Measurements from ENCODE around the gene THAP11. TPM values are rescaled to one million over a fixed set of nuclear protein-coding genes. Genes with fewer than 3 reads are reported as not detected.
"Not testable (repeated sequence)": the region's sequence is repeated elsewhere in the genome, so short reads cannot be mapped to it uniquely, and the experiment has no call there.

The THAP11 gene
- total RNA-seq, 1 experiment from 2014 or later, result 20.5 TPM

DNA sequence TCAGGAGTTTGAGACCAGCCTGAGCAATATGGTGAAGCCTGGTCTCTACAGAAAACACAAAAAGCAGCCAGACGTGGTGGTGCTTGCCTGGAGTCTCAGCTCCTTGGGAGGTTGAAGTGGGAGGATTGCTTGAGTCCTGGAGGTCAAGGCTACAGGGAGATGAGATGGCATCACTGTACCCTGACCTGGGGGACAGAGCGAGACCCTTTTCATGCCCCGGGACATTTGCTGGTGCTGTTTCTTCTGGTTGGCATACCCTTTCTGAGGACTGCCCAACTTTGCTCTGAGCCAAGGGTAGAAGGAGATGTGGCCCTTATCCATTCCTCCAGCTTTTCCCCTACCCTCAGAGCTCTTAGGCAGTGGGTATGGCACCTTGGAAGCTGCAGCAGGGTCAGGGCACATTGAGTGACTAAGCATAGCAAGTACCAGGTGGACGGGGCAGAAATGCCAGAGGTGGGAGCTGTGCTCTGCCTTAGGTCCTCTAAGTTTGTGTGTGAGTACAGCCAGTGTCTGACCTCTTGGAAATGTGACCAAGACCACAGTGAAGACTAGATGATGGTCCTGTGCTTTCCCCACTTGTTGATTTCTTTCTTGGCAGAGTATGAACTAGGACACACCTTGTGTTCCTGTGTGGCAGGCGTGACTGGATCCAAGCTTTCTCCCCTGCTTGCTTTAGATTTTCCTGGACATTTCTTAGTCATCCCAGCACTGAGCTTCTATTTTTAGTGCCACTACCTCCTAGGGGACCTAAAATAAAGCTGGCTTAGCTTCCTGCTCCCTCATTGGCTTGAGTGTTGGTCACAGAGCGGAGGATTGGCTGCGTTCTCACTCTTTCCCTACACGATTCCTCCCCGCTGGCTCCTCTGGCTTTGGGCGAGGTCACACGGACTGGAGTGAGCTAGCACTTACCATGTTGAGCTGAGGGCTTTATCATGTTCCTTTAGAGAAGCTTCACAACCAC, 20.8 kb downstream of the THAP11 start:
- TF ChIP-seq, protein P1, sequence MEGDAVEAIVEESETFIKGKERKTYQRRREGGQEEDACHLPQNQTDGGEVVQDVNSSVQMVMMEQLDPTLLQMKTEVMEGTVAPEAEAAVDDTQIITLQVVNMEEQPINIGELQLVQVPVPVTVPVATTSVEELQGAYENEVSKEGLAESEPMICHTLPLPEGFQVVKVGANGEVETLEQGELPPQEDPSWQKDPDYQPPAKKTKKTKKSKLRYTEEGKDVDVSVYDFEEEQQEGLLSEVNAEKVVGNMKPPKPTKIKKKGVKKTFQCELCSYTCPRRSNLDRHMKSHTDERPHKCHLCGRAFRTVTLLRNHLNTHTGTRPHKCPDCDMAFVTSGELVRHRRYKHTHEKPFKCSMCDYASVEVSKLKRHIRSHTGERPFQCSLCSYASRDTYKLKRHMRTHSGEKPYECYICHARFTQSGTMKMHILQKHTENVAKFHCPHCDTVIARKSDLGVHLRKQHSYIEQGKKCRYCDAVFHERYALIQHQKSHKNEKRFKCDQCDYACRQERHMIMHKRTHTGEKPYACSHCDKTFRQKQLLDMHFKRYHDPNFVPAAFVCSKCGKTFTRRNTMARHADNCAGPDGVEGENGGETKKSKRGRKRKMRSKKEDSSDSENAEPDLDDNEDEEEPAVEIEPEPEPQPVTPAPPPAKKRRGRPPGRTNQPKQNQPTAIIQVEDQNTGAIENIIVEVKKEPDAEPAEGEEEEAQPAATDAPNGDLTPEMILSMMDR (IDR thresholded peaks at IDR 0.05; ENCODE audit: unreplicated experiment), result no peak
- DNase-seq (ENCODE audit: unreplicated experiment), result peak; percentile 60
- ChIA-PET POLR2A (interaction anchor here (0.6 to 9.4 kb wide), 13 partner anchors 8 to 229 kb away, joined by 3 to 141 read pairs (median 6); partner anchors contain the start of genes CENPT, DDX28, DUS2 and EDC4), CTCF (interaction anchor here (0.6 to 7.5 kb wide), 17 partner anchors 10 to 372 kb away, joined by 3 to 54 read pairs (median 3); partner anchors contain the start of genes NRN1L, NUTF2, RIPOR1 and TSNAXIP1)
- Mint-ChIP-seq H3K9me3 (ENCODE audit: unreplicated experiment) (no peaks in the 10 kb centered on the region), H3K4me3 (ENCODE audit: unreplicated experiment) (peak overlapping the region; percentile 11), H3K27ac (ENCODE audit: low read depth, unreplicated experiment) (peak overlapping the region; percentile 96), H3K27me3 (ENCODE audit: insufficient read depth, unreplicated experiment) (no peaks in the 10 kb centered on the region), H3K4me1 (ENCODE audit: insufficient read depth, unreplicated experiment) (peaks cover 33% of the 10 kb centered on the region), H3K36me3 (ENCODE audit: insufficient read depth, unreplicated experiment) (peaks cover 62% of the 10 kb centered on the region)
- no TSS peak for BruUV-seq (replicated peaks)
- intact Hi-C loops (cut with micrococcal nuclease), result no loop called here

- not testable (repeated sequence) for H3K9me3 Mint-ChIP-seq (ENCODE audit: unreplicated experiment)
- CTCF ChIA-PET, result interaction anchor here (0.6 to 7.5 kb wide), 5 partner anchors 18 to 219 kb away, joined by 3 to 54 read pairs (median 3); partner anchors contain the start of gene CARMIL2
Observed at GRCh38 chr16:67864044-67864443, 21.9 kb downstream of the THAP11 start.

DNA sequence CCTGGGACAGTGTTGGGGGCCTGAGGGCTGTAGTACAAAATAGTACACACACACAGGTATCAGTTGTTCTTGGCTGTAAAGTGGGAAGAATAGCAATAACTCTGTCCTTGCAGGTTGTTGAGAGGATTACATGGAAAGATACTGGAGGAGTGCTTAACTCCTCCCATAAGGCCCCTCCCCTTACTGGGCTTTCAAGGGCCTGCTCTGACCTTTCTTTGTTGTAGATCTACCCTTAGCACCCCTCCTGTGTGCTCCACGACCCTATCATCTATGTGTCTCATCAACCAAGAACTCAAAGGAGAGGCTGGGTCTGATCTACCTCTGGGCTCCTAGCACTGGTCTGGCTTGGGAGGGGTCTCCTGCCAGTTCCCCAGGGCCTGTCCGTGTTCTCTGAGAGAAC, 22.5 kb downstream of the THAP11 start:
- Mint-ChIP-seq H3K9me3 (ENCODE audit: unreplicated experiment) (no peaks in the 10 kb centered on the region), H3K4me1 (ENCODE audit: insufficient read depth, unreplicated experiment) (peaks cover 26% of the 10 kb centered on the region), H3K27ac (ENCODE audit: low read depth, unreplicated experiment) (peak overlapping the region; percentile 96), H3K36me3 (ENCODE audit: insufficient read depth, unreplicated experiment) (peaks cover 69% of the 10 kb centered on the region), H3K27me3 (ENCODE audit: insufficient read depth, unreplicated experiment) (no peaks in the 10 kb centered on the region), H3K4me3 (ENCODE audit: unreplicated experiment) (no peak overlapping the region)
- ChIA-PET POLR2A (interaction anchor here (9.4 kb wide), 1 partner anchor 18 kb away, joined by 141 read pairs; the partner anchor contains the start of genes CENPT and NUTF2), CTCF (interaction anchor here (0.6 to 7.5 kb wide), 6 partner anchors 12 to 220 kb away, joined by 3 to 54 read pairs (median 3); partner anchors contain the start of gene CARMIL2)
- intact Hi-C loops (cut with micrococcal nuclease), result no loop called here
- no peak for DNase-seq (ENCODE audit: unreplicated experiment)
- TF ChIP-seq, protein P1 (IDR thresholded peaks at IDR 0.05; ENCODE audit: unreplicated experiment), result no peak
- no TSS peak for BruUV-seq (replicated peaks)

More at GRCh38 chr16:67864044-67864443, 21.9 kb downstream of the THAP11 start:
- H3K4me1 Mint-ChIP-seq (ENCODE audit: insufficient read depth, unreplicated experiment), result peaks cover 26% of the 10 kb centered on the region
- H3K27ac Mint-ChIP-seq (ENCODE audit: low read depth, unreplicated experiment), result peak overlapping the region; percentile 96
- peaks cover 69% of the 10 kb centered on the region for H3K36me3 Mint-ChIP-seq (ENCODE audit: insufficient read depth, unreplicated experiment)
- DNase-seq (ENCODE audit: unreplicated experiment); BruUV-seq (replicated peaks); H3K27me3 Mint-ChIP-seq (ENCODE audit: insufficient read depth, unreplicated experiment); H3K4me3 Mint-ChIP-seq (ENCODE audit: unreplicated experiment); intact Hi-C loops (cut with micrococcal nuclease): not testable (repeated sequence)
- POLR2A ChIA-PET, result interaction anchor here (1.2 to 9.4 kb wide), 3 partner anchors 17 to 72 kb away, joined by 3 to 141 read pairs (median 9); partner anchors contain the start of genes CENPT, NUTF2 and PSMB10

GRCh38 chr16:67865318-67865717, 23.2 kb downstream of the THAP11 start:
- ChIA-PET POLR2A (interaction anchor here (0.6 to 9.4 kb wide), 3 partner anchors 19 to 248 kb away, joined by 3 to 141 read pairs (median 4); partner anchors contain the start of genes CENPT and NUTF2), CTCF (interaction anchor here (0.6 to 7.5 kb wide), 6 partner anchors 11 to 49 kb away, joined by 3 to 54 read pairs (median 3); no protein-coding TSS in a partner anchor)
- peaks cover 27% of the 10 kb centered on the region for H3K4me1 Mint-ChIP-seq (ENCODE audit: insufficient read depth, unreplicated experiment)
- no TSS peak for BruUV-seq (replicated peaks)
- TF ChIP-seq, protein P1 (IDR thresholded peaks at IDR 0.05; ENCODE audit: unreplicated experiment), result peak; percentile 39
- intact Hi-C loops (cut with micrococcal nuclease), result loop anchor here (1.0 kb wide), 2 partner anchors 21 to 49 kb away; no protein-coding TSS in a partner anchor
- peak overlapping the region; percentile 96 for H3K27ac Mint-ChIP-seq (ENCODE audit: low read depth, unreplicated experiment)
- peaks cover 71% of the 10 kb centered on the region for H3K36me3 Mint-ChIP-seq (ENCODE audit: insufficient read depth, unreplicated experiment)
- H3K9me3 Mint-ChIP-seq (ENCODE audit: unreplicated experiment), result no peaks in the 10 kb centered on the region
- no peaks in the 10 kb centered on the region for H3K27me3 Mint-ChIP-seq (ENCODE audit: insufficient read depth, unreplicated experiment)
- no peak overlapping the region for H3K4me3 Mint-ChIP-seq (ENCODE audit: unreplicated experiment)
- DNase-seq (ENCODE audit: unreplicated experiment), result peak; percentile 63
